Activated CD8-positive, alpha-beta T cell treated with anti-CD3 and anti-CD28 coated beads for 36 hours (primary cell): ENCODE results near the gene MYO1H. TPM values are rescaled to one million over a fixed set of nuclear protein-coding genes. Genes with fewer than 3 reads are reported as not detected.

Experiments
- ATAC-seq: fragments of 200-7000 bp; cut with Tn5 transposase; one replicate; pipeline ENCODE4 v1.10.0; 2021; ENCODE audit warnings: mild to moderate bottlenecking, moderate library complexity
- CTCF ChIA-PET: fragments of 350-600 bp; sonication (Branson Sonifier 250); formaldehyde crosslinking; loops from one replicate; lab custom pipeline; 2021; ENCODE audit warnings: antibody characterized with exemption; lab: Charles Lee
- POLR2A ChIA-PET: fragments of 350-600 bp; sonication (Branson Sonifier 250); formaldehyde crosslinking; loops from one replicate; lab custom pipeline; 2021; ENCODE audit warnings: antibody characterized with exemption; lab: Charles Lee
- DNase-seq: peaks from one replicate; pipeline ENCODE4 v3.0.0-alpha.2; 2020
- H3K27ac Mint-ChIP-seq: one replicate; pipeline ENCODE4 v1.8.0; 2021; ENCODE audit warnings: mild to moderate bottlenecking, mixed read lengths
- H3K27me3 Mint-ChIP-seq: one replicate; pipeline ENCODE4 v1.8.0; 2021; ENCODE audit warnings: mixed read lengths
- H3K36me3 Mint-ChIP-seq: one replicate; pipeline ENCODE4 v1.8.0; 2021; ENCODE audit warnings: low read depth, mixed read lengths
- H3K4me1 Mint-ChIP-seq: one replicate; pipeline ENCODE4 v1.8.0; 2021; ENCODE audit warnings: low read depth, mixed read lengths
- H3K4me3 Mint-ChIP-seq: one replicate; pipeline ENCODE4 v1.8.0; 2021; ENCODE audit warnings: mild to moderate bottlenecking, moderate library complexity, mixed read lengths
- H3K9me3 Mint-ChIP-seq: one replicate; pipeline ENCODE4 v1.8.0; 2021; ENCODE audit warnings: mixed read lengths
- CTCF ChIP-seq: fragments of 200-600 bp; IDR thresholded peaks from one replicate; pipeline ENCODE4 v1.8.0; 2022; ENCODE audit warnings: antibody characterized with exemption, mild to moderate bottlenecking
- intact Hi-C: fragments of 100-400 bp; cut with micrococcal nuclease; formaldehyde crosslinking; loops from one replicate; pipeline ENCODE4 v1.10.0; 2022
- total RNA-seq, 2 experiments: library from RNA; stranded (reverse); gene quantifications; one replicate each; pipeline ENCODE4 v1.2.3, GENCODE V29; 2021

MYO1H gene
- total RNA-seq, 2 experiments from 2014 or later = not detected

GRCh38 chr12:109489955-109490565 lies 142.4 kb downstream of the MYO1H start:
- Mint-ChIP-seq H3K9me3 (no peaks in the 10 kb centered on the region), H3K27ac (no peak overlapping the region), H3K4me3 (no peak overlapping the region), H3K36me3 (peaks cover 24% of the 10 kb centered on the region), H3K27me3 (no peaks in the 10 kb centered on the region), H3K4me1 (peaks cover 3% of the 10 kb centered on the region)
- DNase-seq (no peak), ATAC-seq (no peak)
- intact Hi-C loops = no loop called here
- CTCF ChIA-PET = interaction anchor here (1.6 kb wide), 1 partner anchor 10 kb away, joined by 6 read pairs; no protein-coding TSS in a partner anchor
- POLR2A ChIA-PET = interaction anchor here (0.8 kb wide), 1 partner anchor 13 kb away, joined by 4 read pairs; the partner anchor contains the start of gene UBE3B
- TF ChIP-seq CTCF = no peak

GRCh38 chr12:109491671-109492070 lies 144.0 kb downstream of the MYO1H start:
- peaks cover 37% of the 10 kb centered on the region for H3K36me3 Mint-ChIP-seq
- CTCF ChIA-PET = no interaction called here
- H3K4me3 Mint-ChIP-seq = no peak overlapping the region
- H3K27me3 Mint-ChIP-seq = no peaks in the 10 kb centered on the region
- DNase-seq (no peak), ATAC-seq (no peak)
- no peaks in the 10 kb centered on the region for H3K9me3 Mint-ChIP-seq
- TF ChIP-seq CTCF = no peak
- intact Hi-C loops = no loop called here
- H3K4me1 Mint-ChIP-seq = peaks cover 5% of the 10 kb centered on the region
- POLR2A ChIA-PET = interaction anchor here (0.6 kb wide), 1 partner anchor 15 kb away, joined by 3 read pairs; the partner anchor contains the start of gene KCTD10
- H3K27ac Mint-ChIP-seq = no peak overlapping the region

GRCh38 chr12:109492371-109492770 lies 144.7 kb downstream of the MYO1H start:
- no peak for DNase-seq
- peaks cover 37% of the 10 kb centered on the region for H3K36me3 Mint-ChIP-seq
- ChIA-PET POLR2A (no interaction called here), CTCF (no interaction called here)
- H3K27ac Mint-ChIP-seq = no peak overlapping the region
- ATAC-seq = no peak
- no peaks in the 10 kb centered on the region for H3K27me3 Mint-ChIP-seq
- intact Hi-C loops = no loop called here
- TF ChIP-seq CTCF = no peak
- H3K4me1 Mint-ChIP-seq = peaks cover 5% of the 10 kb centered on the region
- H3K4me3 Mint-ChIP-seq = no peak overlapping the region
- H3K9me3 Mint-ChIP-seq = no peaks in the 10 kb centered on the region

GRCh38 chr12:109493090-109493489 lies 145.4 kb downstream of the MYO1H start:
- Mint-ChIP-seq H3K9me3 (no peaks in the 10 kb centered on the region), H3K27me3 (no peaks in the 10 kb centered on the region), H3K27ac (no peak overlapping the region), H3K36me3 (peaks cover 38% of the 10 kb centered on the region), H3K4me1 (peaks cover 5% of the 10 kb centered on the region), H3K4me3 (no peak overlapping the region)
- ChIA-PET POLR2A (interaction anchor here (0.9 to 2.1 kb wide), 2 partner anchors 16 to 17 kb away, joined by 3 to 6 read pairs; partner anchors contain the start of genes KCTD10 and UBE3B), CTCF (interaction anchor here (1.1 kb wide), 1 partner anchor 282 kb away, joined by 3 read pairs; no protein-coding TSS in a partner anchor)
- DNase-seq = no peak
- intact Hi-C loops = no loop called here
- TF ChIP-seq CTCF = no peak
- ATAC-seq = no peak

GRCh38 chr12:109493938-109494337 lies 146.2 kb downstream of the MYO1H start:
- ChIA-PET POLR2A (interaction anchor here (2.1 kb wide), 1 partner anchor 17 kb away, joined by 6 read pairs; the partner anchor contains the start of genes KCTD10 and UBE3B), CTCF (interaction anchor here (0.5 to 1.4 kb wide), 3 partner anchors 104 to 281 kb away, joined by 3 read pairs; no protein-coding TSS in a partner anchor)
- no peaks in the 10 kb centered on the region for H3K9me3 Mint-ChIP-seq
- no peak overlapping the region for H3K4me3 Mint-ChIP-seq
- H3K27me3 Mint-ChIP-seq = no peaks in the 10 kb centered on the region
- no peak for TF ChIP-seq CTCF
- peaks cover 38% of the 10 kb centered on the region for H3K36me3 Mint-ChIP-seq
- intact Hi-C loops = no loop called here
- ATAC-seq (no peak), DNase-seq (no peak)
- H3K4me1 Mint-ChIP-seq = peaks cover 5% of the 10 kb centered on the region
- H3K27ac Mint-ChIP-seq = no peak overlapping the region
